CD14-positive monocyte (primary cell): ENCODE results near the gene XPNPEP3. TPM values are rescaled to one million over a fixed set of nuclear protein-coding genes. Genes with fewer than 3 reads are reported as not detected.

Experiments used
- DNase-seq, 3 donors: peaks; one replicate each; pipeline ENCODE4 v3.0.0-alpha.2; 2011 to 2022
- H2AFZ ChIP-seq: 2 replicates; pipeline ENCODE4 v1.6.0; 2012; ENCODE audit warnings: mild to moderate bottlenecking, low read depth, low read length, inconsistent platforms; ENCODE audit not compliant: insufficient read depth, poor library complexity, severe bottlenecking
- H3K27ac ChIP-seq, 2 donors: 1 replicate in 1 of 2; 2 replicates in 1 of 2; pipeline ENCODE4 v1.5.1; 2012 to 2013; ENCODE audit warnings: low read length in 2 of 2, control low read depth in 1 of 2, inconsistent platforms in 1 of 2, low read depth in 1 of 2, mild to moderate bottlenecking in 1 of 2
- H3K27me3 ChIP-seq, 2 donors: one replicate each; pipeline versions ENCODE4 v1.6.0 to v1.6.1; 2011 to 2013; ENCODE audit warnings: low read length in 2 of 2; ENCODE audit not compliant: control insufficient read depth in 2 of 2, insufficient read depth in 2 of 2
- H3K36me3 ChIP-seq, 2 donors: replicated peaks in 1 of 2; 1 replicate in 1 of 2; 2 replicates in 1 of 2; pipeline versions ENCODE4 v1.5.1 to v1.6.1; 2012 to 2013; ENCODE audit warnings: low read length in 2 of 2, control low read depth in 1 of 2, inconsistent platforms in 1 of 2, mild to moderate bottlenecking in 1 of 2; ENCODE audit not compliant: insufficient read depth in 2 of 2, control insufficient read depth in 1 of 2
- H3K4me1 ChIP-seq, 2 donors: 1 replicate in 1 of 2; 2 replicates in 1 of 2; pipeline versions ENCODE4 v1.5.1 to v1.6.1; 2012 to 2013; ENCODE audit warnings: low read length in 2 of 2, control low read depth in 1 of 2, inconsistent platforms in 1 of 2, mild to moderate bottlenecking in 1 of 2, moderate library complexity in 1 of 2; ENCODE audit not compliant: insufficient read depth in 2 of 2, control insufficient read depth in 1 of 2
- H3K4me2 ChIP-seq: replicated peaks from 2 replicates; pipeline ENCODE3; 2012; ENCODE audit warnings: low read length, moderate library complexity, mild to moderate bottlenecking; ENCODE audit not compliant: poor library complexity, severe bottlenecking; ENCODE audit errors: extremely low read depth
- H3K4me3 ChIP-seq, 3 experiments: fragments of 200-600 bp in 1 of 3; sonication (generic) in 1 of 3; replicated peaks in 1 of 3; 1 replicate in 2 of 3; 2 replicates in 1 of 3; pipeline ENCODE4 v1.5.1; 2011 to 2013; ENCODE audit warnings: low read length in 3 of 3, mild to moderate bottlenecking in 3 of 3, control low read depth in 2 of 3, low read depth in 2 of 3, inconsistent platforms in 1 of 3, moderate library complexity in 1 of 3
- H3K79me2 ChIP-seq: 2 replicates; pipeline ENCODE4 v1.6.0; 2012; ENCODE audit warnings: mild to moderate bottlenecking, control low read depth, inconsistent platforms, low read length, moderate library complexity; ENCODE audit not compliant: insufficient read depth
- H3K9ac ChIP-seq: 2 replicates; pipeline ENCODE4 v1.6.0; 2017; ENCODE audit warnings: low read length, mild to moderate bottlenecking; ENCODE audit not compliant: insufficient read depth, poor library complexity, severe bottlenecking
- H3K9me3 ChIP-seq, 2 donors: replicated peaks in 1 of 2; 1 replicate in 1 of 2; 2 replicates in 1 of 2; pipeline versions ENCODE4 v1.5.1 to v1.6.1; 2012 to 2013; ENCODE audit warnings: low read length in 2 of 2, control low read depth in 1 of 2; ENCODE audit not compliant: control insufficient read depth in 1 of 2, insufficient read depth in 1 of 2
- H4K20me1 ChIP-seq: 2 replicates; pipeline ENCODE4 v1.6.0; 2012; ENCODE audit warnings: mild to moderate bottlenecking, low read length, control low read depth, moderate library complexity; ENCODE audit not compliant: insufficient read depth
- H3K27ac Mint-ChIP-seq, 7 donors: one replicate each; pipeline ENCODE4 v1.8.0; 2020; ENCODE audit warnings: mild to moderate bottlenecking in 7 of 7, mixed read lengths in 7 of 7, moderate library complexity in 6 of 7, inconsistent platforms in 2 of 7
- H3K27me3 Mint-ChIP-seq, 3 donors: one replicate each; pipeline ENCODE4 v1.8.0; 2021 to 2022; ENCODE audit warnings: low read depth in 3 of 3, mild to moderate bottlenecking in 3 of 3, mixed read lengths in 3 of 3, moderate library complexity in 3 of 3, inconsistent platforms in 1 of 3
- H3K36me3 Mint-ChIP-seq, 2 donors: one replicate each; pipeline ENCODE4 v1.8.0; 2020; ENCODE audit warnings: mixed read lengths in 2 of 2, inconsistent platforms in 1 of 2, mild to moderate bottlenecking in 1 of 2
- H3K4me1 Mint-ChIP-seq: one replicate; pipeline ENCODE4 v1.8.0; 2020; ENCODE audit warnings: mild to moderate bottlenecking, mixed read lengths
- H3K4me3 Mint-ChIP-seq, 2 donors: one replicate each; pipeline ENCODE4 v1.8.0; 2020; ENCODE audit warnings: mild to moderate bottlenecking in 2 of 2, mixed read lengths in 2 of 2, moderate library complexity in 1 of 2
- H3K9me3 Mint-ChIP-seq, 7 donors: one replicate each; pipeline ENCODE4 v1.8.0; 2020 to 2022; ENCODE audit warnings: mixed read lengths in 7 of 7, mild to moderate bottlenecking in 6 of 7, moderate library complexity in 6 of 7, inconsistent platforms in 2 of 7
- CTCF ChIP-seq: fragments of 200-600 bp; IDR thresholded peaks from one replicate; pipeline ENCODE4 v1.8.0; 2022; ENCODE audit warnings: antibody characterized with exemption, mild to moderate bottlenecking
- WGBS: methylation state at CpG from one replicate; pipeline ENCODE4 v1.1.5; 2013; ENCODE audit warnings: missing lambda C conversion rate; ENCODE audit not compliant: insufficient coverage; 5-methylcytosine and 5-hydroxymethylcytosine counted together
- intact Hi-C, 2 donors: fragments of 100-400 bp; cut with micrococcal nuclease; formaldehyde crosslinking; loops; one replicate each; pipeline versions ENCODE4 v1.15.0 to v1.15.1; 2023
- polyA plus RNA-seq, 3 donors: library from polyadenylated mRNA; depleted of rRNA in 1 of 3; unstranded in 2 of 3; stranded (reverse) in 1 of 3; fragments of 300-500 nt in 2 of 3; fragments of >200 nt in 1 of 3; fragmentation: Illumina TruSeq in 2 of 3; gene quantifications; 1 replicate in 2 of 3; 2 replicates in 1 of 3; pipeline ENCODE4 v1.2.3, GENCODE V29; 2012 to 2021

Gene XPNPEP3
- polyA plus RNA-seq, 3 donors, result 3.6 to 9.4 (median 7.3) TPM

GRCh38 chr22:40922484-40923303 lies 65.7 kb downstream of the XPNPEP3 start:
- Histone ChIP-seq H3K27me3 (no peaks in the 10 kb centered on the region), H3K4me2 (peak overlapping the region; percentile 61), H3K79me2 (no peaks in the 10 kb centered on the region), H3K27ac (peak overlapping the region in 1 of 2 donors; percentile 51), H2AFZ (peak overlapping the region; percentile 73), H3K9ac (no peak overlapping the region), H3K4me3 (peak overlapping the region in 1 of 3 experiments; percentile 56), H4K20me1 (no peaks in the 10 kb centered on the region), H3K36me3 (peaks cover 14 to 35% of the 10 kb centered on the region in 2 donors), H3K4me1 (peaks cover 0 to 3% of the 10 kb centered on the region in 2 donors), H3K9me3 (no peaks in the 10 kb centered on the region)
- 93% methylated on average over 3 of the region's 5 CpGs for WGBS
- Mint-ChIP-seq H3K4me3 (peak overlapping the region; percentile 67 to 84), H3K27ac (peak overlapping the region in 5 of 7 donors; percentile 43 to 82 (median 57)), H3K27me3 (no peaks in the 10 kb centered on the region), H3K9me3 (no peaks in the 10 kb centered on the region), H3K4me1 (peaks cover 8% of the 10 kb centered on the region), H3K36me3 (peaks cover 26 to 39% of the 10 kb centered on the region in 2 donors)
- intact Hi-C loops, result loop anchor here in 1 of 2 donors (10.0 kb wide), 1 partner anchor 312 kb away; no protein-coding TSS in a partner anchor
- TF ChIP-seq CTCF, result peak; percentile 80
- DNase-seq, result peak; percentile 56 to 79 (median 68)

DNA sequence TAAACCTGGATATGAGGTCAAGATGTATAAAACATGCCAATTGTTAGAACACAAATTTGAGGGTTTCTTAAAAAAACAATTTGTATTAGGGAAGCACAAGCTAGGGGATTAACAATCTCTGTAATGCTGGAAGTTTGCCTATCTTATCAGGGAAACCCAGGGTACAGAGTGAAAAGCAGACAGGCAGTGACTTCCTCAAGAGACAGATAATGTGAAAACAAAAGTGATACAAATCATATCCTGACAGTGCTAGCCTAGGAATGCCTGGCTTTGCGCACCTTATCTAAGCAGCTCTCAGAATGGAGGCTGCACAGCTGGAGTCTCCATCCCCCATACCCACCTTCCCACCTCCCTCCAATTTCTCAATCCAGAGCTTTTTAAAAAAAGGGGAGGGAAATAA lies 71.7 kb downstream of the XPNPEP3 start:
- no peak overlapping the region for H3K9ac ChIP-seq

More for the DNA sequence above, 71.7 kb downstream of the XPNPEP3 start:
- Histone ChIP-seq H3K27me3 (no peaks in the 10 kb centered on the region), H3K4me3 (no peak overlapping the region), H2AFZ (no peak overlapping the region), H3K36me3 (peaks cover 14 to 35% of the 10 kb centered on the region in 2 donors), H3K79me2 (no peaks in the 10 kb centered on the region), H3K4me2 (no peak overlapping the region), H3K9me3 (no peaks in the 10 kb centered on the region), H3K27ac (no peak overlapping the region), H3K4me1 (no peaks in the 10 kb centered on the region), H4K20me1 (no peaks in the 10 kb centered on the region)
- DNase-seq, result no peak
- Mint-ChIP-seq H3K9me3 (no peaks in the 10 kb centered on the region), H3K27me3 (no peaks in the 10 kb centered on the region), H3K36me3 (peaks cover 26 to 41% of the 10 kb centered on the region in 2 donors), H3K4me3 (no peak overlapping the region), H3K4me1 (no peaks in the 10 kb centered on the region), H3K27ac (no peak overlapping the region)
- intact Hi-C loops, result loop anchor here in 1 of 2 donors (10.0 kb wide), 1 partner anchor 306 kb away; no protein-coding TSS in a partner anchor
- TF ChIP-seq CTCF, result no peak
- WGBS, result no CpG with 5 or more reads among the region's 1 CpG
